NOMO-1 treated with DMSO at 0.1 percent for 48 hours (cell line): ENCODE data around the gene STUM.

Source experiments
- DNase-seq: peaks from one replicate; lab custom pipeline; 2025; ENCODE audit not compliant: unreplicated experiment; lab: John Stamatoyannopoulos, UW

The STUM gene

GRCh38 chr1:226650236-226650841 lies 101.8 kb downstream of the STUM start:
- DNase-seq: no peak

DNA sequence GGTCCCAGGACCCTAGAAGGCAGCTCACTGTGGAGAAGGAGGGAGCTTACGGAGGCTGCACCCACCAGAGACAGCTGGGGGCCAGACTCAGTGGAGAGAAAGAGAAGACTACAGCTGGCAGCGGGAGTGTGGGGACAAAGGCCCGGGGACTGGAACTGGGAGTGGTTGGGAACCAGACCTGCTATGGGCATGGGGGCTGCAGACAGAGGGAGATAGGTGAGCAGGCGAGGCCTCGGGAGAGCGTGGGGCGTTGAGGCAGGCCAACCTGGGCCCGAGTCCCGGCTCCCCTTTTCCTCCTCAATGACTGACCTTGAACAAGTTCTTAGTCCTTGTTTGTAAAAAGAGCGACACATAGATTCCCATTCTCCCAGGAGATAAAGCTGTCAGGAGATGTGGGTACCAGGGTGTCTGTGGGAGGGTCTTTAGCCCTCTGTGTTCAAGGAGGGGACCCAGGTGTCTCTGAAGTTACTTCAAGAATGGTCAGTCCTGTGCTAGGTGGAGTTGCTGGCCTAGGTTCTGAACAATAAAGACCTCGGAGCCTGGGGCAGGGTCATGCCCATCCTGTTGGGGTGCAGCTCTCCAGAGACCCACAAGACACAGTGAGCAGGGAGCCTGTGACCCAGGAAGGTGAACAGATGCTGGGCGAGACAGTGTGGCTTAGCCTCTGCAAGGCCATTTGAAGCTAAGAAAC lies 102.6 kb downstream of the STUM start:
- DNase-seq: no peak

DNA sequence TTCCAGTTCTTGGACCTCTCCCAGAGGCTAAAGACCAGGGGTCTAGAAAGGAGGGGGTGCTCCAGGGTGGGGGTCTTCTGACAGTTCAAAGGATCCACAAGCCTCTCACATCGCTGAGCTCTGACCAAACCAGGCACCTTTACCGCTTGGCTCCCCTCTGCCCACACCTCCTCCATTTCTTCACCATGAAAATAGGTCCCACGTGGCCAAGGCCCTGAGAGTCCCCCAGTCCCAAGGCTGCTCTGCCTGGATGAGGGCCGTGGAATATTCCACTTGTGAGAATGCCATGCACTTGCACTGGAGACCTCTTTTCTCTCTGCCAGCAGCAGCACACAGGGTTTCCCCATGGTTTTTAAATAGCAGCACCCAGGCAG lies 103.2 kb downstream of the STUM start:
- no peak for DNase-seq

DNA sequence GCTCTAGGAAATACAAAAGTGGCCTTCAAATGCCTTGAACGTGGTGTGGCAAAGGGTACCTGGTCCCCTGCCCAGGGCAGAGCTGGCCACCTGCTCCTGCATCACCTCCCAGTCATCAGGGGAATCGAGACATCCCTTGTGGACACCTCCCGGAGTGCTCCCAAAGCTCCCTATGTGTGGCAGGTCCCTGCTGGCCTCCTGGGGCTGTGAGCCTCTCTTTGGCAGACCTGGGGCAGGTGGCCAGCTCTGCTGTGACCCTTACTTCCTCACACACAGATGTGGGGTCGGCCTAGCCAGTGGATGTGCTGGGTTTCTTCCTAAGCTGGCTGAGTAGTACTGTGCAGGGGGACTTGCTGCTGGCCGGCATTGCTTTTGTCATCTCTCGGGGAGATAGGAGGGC lies 104.0 kb downstream of the STUM start:
- DNase-seq: no peak

GRCh38 chr1:226653311-226653921 lies 104.9 kb downstream of the STUM start:
- no peak for DNase-seq

- DNase-seq: no peak
Observed at GRCh38 chr1:226654046-226654667, 105.6 kb downstream of the STUM start.

GRCh38 chr1:226654668-226655055 lies 106.1 kb downstream of the STUM start:
- no peak for DNase-seq

DNA sequence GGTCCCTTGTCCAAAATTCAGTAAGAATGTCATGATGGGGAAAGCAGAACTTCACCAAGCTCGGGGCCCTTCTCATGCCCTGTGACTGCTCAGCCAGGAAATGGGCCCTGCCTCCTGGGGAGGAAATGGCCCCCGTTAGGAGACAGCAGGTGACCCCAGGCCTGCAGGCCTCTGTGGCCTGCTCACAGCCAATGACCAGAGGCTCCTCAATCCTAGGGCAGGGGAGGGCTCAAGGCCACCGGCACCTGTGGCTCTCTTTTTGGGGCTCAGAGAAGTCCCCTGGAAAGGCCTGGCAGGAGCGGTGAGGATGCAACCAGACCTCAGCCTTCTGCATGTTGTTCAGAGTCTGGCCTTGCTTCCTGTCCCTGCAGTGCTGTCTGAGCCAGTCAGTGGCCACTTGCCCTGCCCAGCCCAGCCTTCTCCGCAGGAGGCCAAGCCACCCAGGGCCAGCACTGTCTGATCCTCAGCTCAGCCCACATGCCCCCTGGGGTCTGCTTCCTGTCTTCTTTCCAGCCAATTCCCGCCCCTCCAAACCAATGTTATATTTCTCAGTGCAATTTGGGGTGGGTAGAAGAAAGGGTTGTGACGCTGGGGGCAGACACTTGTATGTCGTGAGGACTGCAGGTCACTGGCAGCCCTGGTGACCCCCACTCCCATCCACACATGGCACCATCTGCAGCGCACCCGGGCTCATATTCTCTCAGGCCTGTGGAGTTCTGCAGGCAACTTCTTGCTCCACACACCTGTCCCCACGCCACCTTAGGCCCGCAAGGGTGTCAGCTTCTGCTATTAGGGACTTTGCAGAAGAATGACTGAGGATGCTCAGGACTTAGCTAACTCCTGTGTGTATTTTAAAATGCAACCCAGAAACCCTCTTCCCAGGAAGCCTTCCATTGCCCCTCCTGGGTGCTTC lies 106.9 kb downstream of the STUM start:
- peak; percentile 30 for DNase-seq

GRCh38 chr1:226656201-226656600 lies 107.6 kb downstream of the STUM start:
- no peak for DNase-seq

- DNase-seq: no peak
Observed at GRCh38 chr1:226656601-226657277, 108.2 kb downstream of the STUM start.

- no peak for DNase-seq
Observed at GRCh38 chr1:226657895-226658545, 109.5 kb downstream of the STUM start.

DNA sequence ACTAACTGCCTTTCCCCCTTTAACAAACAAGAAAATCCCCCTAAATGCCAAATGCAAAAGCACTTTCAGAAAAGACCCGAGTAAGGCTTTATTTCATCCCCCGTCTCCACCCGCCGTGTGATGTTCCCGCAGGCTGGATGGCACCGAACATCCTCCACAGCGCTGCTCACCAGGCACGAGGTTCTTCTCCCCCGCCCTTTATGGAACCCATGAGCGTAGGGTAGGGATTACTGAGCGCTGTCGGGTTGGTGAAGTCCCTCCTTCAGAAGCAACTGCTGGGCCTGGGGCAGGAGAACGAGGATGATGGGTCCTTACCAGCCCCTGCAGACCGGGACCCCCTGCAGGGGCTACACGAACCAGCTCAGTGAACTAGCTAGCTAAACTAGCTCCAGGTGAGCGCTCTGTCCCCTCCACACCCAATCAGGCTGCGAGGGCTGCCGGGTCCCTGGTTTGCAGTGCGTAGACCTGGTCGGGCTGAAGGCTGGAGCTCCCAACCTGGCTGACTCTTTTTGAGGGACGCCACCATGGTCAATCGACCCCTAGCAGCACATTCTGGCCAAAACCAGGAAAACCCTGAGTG lies 110.1 kb downstream of the STUM start:
- DNase-seq: no peak
